ENCODE measurements around the gene TPPP. TPM values are rescaled to one million over a fixed set of nuclear protein-coding genes. Genes with fewer than 3 reads are reported as not detected.

The TPPP gene
- total and polyA plus RNA-seq, 2 experiments from 2014 or later: 0.48 to 1.4 TPM

DNA sequence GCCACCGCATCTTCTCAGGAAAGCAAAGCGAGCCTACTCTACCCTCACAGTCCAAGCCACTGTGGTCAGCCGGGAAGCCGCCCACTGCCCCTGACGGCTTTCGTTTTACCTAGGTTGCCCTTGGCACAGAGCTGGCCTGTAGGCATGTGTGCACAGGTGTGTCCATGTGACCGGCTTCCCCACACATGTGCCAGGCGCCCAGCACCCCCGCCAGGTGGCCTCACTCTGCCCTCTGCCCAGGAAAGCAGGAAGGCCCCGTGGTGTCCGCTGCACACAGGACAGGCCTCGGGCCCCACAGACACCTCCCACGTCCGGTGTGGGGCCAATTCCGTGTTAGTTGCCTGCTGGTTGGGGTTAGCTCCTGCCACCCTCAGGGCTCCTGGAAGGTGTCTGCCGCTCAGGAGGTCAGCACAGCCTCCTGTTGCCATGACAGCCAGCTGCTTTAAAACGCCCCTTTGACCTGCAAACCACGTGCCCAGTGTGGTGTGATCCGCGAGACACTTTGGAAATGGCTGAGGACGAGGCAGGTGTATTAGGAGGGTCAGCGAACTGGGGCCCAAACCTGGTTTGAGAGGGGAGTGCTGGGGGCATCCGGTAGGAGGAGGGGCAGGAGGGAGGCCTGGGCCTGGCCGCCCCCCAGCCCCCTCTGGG, 28.7 kb downstream of the TPPP start (continued):
- TF ChIP-seq, protein P1, sequence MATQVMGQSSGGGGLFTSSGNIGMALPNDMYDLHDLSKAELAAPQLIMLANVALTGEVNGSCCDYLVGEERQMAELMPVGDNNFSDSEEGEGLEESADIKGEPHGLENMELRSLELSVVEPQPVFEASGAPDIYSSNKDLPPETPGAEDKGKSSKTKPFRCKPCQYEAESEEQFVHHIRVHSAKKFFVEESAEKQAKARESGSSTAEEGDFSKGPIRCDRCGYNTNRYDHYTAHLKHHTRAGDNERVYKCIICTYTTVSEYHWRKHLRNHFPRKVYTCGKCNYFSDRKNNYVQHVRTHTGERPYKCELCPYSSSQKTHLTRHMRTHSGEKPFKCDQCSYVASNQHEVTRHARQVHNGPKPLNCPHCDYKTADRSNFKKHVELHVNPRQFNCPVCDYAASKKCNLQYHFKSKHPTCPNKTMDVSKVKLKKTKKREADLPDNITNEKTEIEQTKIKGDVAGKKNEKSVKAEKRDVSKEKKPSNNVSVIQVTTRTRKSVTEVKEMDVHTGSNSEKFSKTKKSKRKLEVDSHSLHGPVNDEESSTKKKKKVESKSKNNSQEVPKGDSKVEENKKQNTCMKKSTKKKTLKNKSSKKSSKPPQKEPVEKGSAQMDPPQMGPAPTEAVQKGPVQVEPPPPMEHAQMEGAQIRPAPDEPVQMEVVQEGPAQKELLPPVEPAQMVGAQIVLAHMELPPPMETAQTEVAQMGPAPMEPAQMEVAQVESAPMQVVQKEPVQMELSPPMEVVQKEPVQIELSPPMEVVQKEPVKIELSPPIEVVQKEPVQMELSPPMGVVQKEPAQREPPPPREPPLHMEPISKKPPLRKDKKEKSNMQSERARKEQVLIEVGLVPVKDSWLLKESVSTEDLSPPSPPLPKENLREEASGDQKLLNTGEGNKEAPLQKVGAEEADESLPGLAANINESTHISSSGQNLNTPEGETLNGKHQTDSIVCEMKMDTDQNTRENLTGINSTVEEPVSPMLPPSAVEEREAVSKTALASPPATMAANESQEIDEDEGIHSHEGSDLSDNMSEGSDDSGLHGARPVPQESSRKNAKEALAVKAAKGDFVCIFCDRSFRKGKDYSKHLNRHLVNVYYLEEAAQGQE (IDR thresholded peaks at IDR 0.05; ENCODE audit: unreplicated experiment): no peak
- TF ChIP-seq ZNF114 (CRISPR knock-in tag; IDR thresholded peaks at IDR 0.05) (no peak), CREB1 (CRISPR knock-in tag; IDR thresholded peaks at IDR 0.05; ENCODE audit: low read depth) (no peak), CTCF (conservative IDR thresholded peaks at IDR 0.05; ENCODE audit: low read depth in 2 of 2) (no peak)

DNA sequence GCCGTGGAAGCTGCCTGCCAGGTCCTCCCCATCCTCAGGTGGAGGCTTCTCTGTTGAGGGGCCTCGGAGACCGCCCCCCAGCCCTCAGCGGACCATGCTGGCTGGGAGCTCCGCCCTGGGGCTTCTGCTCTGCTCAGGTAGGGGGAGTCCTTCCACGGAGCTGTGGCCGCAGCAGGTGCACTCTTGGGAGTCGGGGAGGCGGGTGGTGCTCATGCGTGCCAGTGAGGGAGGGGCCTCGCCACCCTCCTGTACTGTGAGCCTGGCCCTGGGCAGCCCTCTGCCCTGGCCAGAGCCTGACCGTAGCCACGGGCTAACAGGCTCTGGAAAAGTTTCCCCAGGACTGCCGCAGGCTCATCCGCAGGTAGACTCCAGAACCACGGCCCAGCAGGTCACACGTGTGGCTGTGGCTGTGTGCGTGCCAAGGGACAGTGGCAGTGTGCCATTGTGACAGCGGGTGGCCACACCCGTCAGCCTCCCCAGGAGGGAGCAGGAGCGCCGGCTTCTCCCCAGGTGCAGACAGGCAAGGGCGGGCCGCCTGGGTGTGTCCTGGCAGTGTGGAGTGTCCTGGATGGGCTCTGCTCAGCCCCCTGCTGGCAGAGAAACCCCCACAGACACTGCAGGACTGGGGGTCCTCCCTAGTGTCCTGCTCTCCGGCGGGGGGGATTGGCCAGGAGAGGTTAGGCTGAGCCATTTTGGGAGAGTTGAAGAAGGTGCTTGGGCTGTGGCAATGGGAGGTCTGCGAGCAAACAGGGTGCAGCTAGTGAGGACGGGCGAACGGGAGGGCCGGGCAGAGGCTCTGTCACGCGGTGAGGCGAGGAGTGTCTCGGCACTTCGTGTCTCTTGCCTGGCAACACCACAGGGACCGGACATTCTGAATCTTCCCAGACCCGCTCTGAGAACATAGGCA, 29.5 kb downstream of the TPPP start:
- Mint-ChIP-seq H3K9me3 (no peaks in the 10 kb centered on the region; the same call in 2 of the 3 replicates), H3K4me3 (no peak overlapping the region), H3K36me3 (ENCODE audit: low read depth) (peaks cover 39% of the 10 kb centered on the region), H3K4me1 (no peaks in the 10 kb centered on the region; the same call in 2 of the 3 replicates), H3K27ac (no peak overlapping the region), H3K27me3 (ENCODE audit: insufficient read depth, low read depth, poor library complexity) (peaks cover 5% of the 10 kb centered on the region)
- Histone ChIP-seq H2AFZ (no peak overlapping the region), H3K36me3 (ENCODE audit: insufficient read depth) (peaks cover 6% of the 10 kb centered on the region; the same call in 1 of the 2 replicates), H3K79me2 (replicated peaks; ENCODE audit: insufficient read depth) (no peaks in the 10 kb centered on the region), H4K20me1 (replicated peaks; ENCODE audit: insufficient read depth) (no peaks in the 10 kb centered on the region; the same call in none of the 2 replicates), H3K4me2 (no peak overlapping the region), H3K4me3 (no peak overlapping the region), H3K4me1 (ENCODE audit: insufficient read depth) (no peaks in the 10 kb centered on the region), H3F3A (replicated peaks; ENCODE audit: low read depth) (no peaks in the 10 kb centered on the region), H3K27ac (ENCODE audit: low read depth) (no peak overlapping the region), H3K9me2 (ENCODE audit: insufficient read depth) (no peaks in the 10 kb centered on the region), H3K27me3 (ENCODE audit: insufficient read depth) (no peaks in the 10 kb centered on the region)
- no peak for TF ChIP-seq EZH2 (IDR thresholded peaks at IDR 0.05; ENCODE audit: low read depth, unreplicated experiment)
- no peak for TF ChIP-seq NANOG (IDR thresholded peaks at IDR 0.05; ENCODE audit: borderline replicate concordance)
- TF ChIP-seq ETS1 (IDR thresholded peaks at IDR 0.05): no peak
- no peak; a peak in 1 of 4 replicates for TF ChIP-seq CTCF (conservative IDR thresholded peaks at IDR 0.05; ENCODE audit: low read depth in 2 of 2)
- DNase-seq (ENCODE audit: low spot score) (no peak), ATAC-seq (no peak)

Measured in GM23338 (cell line).